DND-41 (cell line): ENCODE results near the gene GPN3.

Experiments used
- EZH2 ChIP-seq: IDR thresholded peaks from 3 replicates; pipeline ENCODE4 v1.6.1; 2012; ENCODE audit warnings: borderline replicate concordance, low read depth, mild to moderate bottlenecking, moderate library complexity, low read length, inconsistent platforms; ENCODE audit not compliant: severe bottlenecking
- TF ChIP-seq, protein P1 (sequence below): IDR thresholded peaks from 2 replicates; pipeline ENCODE4 v1.5.1; 2012; ENCODE audit warnings: borderline replicate concordance, low read length, moderate library complexity, mild to moderate bottlenecking; ENCODE audit not compliant: poor library complexity, severe bottlenecking; ENCODE audit errors: extremely low read depth

DNA sequence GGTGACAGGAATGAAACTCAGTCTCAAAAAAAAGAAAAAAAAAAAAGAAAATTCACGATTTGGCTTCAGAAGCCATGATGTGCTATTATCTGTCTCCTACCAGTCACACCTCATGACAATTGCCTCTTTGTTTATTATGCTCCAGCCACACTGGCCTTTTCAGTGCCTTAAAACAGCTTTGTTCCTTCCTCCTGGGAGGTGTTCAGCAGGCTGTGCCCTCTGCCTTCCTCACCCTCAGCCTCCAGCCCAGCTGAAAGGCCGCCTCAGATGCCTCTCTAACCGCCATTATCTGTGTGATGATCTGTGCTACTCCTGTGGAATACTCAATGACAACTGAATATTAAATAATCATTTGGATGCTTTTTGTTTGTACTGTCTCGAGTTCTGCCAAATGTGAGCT is 9.3 kb downstream of the GPN3 start:
- TF ChIP-seq, protein P1, sequence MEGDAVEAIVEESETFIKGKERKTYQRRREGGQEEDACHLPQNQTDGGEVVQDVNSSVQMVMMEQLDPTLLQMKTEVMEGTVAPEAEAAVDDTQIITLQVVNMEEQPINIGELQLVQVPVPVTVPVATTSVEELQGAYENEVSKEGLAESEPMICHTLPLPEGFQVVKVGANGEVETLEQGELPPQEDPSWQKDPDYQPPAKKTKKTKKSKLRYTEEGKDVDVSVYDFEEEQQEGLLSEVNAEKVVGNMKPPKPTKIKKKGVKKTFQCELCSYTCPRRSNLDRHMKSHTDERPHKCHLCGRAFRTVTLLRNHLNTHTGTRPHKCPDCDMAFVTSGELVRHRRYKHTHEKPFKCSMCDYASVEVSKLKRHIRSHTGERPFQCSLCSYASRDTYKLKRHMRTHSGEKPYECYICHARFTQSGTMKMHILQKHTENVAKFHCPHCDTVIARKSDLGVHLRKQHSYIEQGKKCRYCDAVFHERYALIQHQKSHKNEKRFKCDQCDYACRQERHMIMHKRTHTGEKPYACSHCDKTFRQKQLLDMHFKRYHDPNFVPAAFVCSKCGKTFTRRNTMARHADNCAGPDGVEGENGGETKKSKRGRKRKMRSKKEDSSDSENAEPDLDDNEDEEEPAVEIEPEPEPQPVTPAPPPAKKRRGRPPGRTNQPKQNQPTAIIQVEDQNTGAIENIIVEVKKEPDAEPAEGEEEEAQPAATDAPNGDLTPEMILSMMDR: no peak
- no peak for TF ChIP-seq EZH2
